Measurements from ENCODE around the gene SYNE2.

DNA sequence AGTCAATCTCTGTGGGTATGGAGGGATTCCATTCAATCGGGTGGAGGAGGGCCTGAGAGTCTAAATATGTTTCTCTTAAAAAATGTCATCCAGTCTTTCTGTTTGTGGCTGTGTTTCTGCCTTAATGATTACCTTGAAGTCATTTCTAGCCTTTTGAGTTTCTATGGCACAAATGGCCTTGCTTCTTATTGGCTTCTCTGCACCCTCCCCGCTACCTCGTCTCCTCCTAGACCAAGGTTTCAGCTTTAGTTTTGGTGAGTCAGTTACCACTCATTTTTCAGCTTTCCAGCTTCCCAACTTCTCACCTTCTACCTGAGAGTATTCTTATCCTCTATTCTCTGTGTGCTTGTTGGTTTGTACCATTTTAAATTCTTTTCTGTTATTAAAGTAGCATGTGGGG, 159.2 kb downstream of the SYNE2 start:
- TF ChIP-seq, protein P1, sequence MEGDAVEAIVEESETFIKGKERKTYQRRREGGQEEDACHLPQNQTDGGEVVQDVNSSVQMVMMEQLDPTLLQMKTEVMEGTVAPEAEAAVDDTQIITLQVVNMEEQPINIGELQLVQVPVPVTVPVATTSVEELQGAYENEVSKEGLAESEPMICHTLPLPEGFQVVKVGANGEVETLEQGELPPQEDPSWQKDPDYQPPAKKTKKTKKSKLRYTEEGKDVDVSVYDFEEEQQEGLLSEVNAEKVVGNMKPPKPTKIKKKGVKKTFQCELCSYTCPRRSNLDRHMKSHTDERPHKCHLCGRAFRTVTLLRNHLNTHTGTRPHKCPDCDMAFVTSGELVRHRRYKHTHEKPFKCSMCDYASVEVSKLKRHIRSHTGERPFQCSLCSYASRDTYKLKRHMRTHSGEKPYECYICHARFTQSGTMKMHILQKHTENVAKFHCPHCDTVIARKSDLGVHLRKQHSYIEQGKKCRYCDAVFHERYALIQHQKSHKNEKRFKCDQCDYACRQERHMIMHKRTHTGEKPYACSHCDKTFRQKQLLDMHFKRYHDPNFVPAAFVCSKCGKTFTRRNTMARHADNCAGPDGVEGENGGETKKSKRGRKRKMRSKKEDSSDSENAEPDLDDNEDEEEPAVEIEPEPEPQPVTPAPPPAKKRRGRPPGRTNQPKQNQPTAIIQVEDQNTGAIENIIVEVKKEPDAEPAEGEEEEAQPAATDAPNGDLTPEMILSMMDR (IDR thresholded peaks at IDR 0.05 in 4 of 5, conservative IDR thresholded peaks at IDR 0.05 in 1 of 5) = no peak
- TF ChIP-seq POLR2A (IDR thresholded peaks at IDR 0.05) = no peak
